HG03045 (cell line): ENCODE results near the gene B3GNT8.
A peak's percentile ranks its signal among the peaks of the same experiment; 100 is the strongest.
"Not testable (repeated sequence)": the region's sequence is repeated elsewhere in the genome, so short reads cannot be mapped to it uniquely, and the experiment has no call there.

ENCODE experiments used
- ATAC-seq: cut with Tn5 transposase; IDR thresholded peaks from one replicate; pipeline ENCODE4 v1.9.1; 2021; ENCODE audit warnings: mild to moderate bottlenecking, moderate library complexity; ENCODE audit not compliant: unreplicated experiment

Gene B3GNT8

GRCh38 chr19:41397086-41398049, 29.8 kb downstream of the B3GNT8 start, which contains the start of the genes BCKDHA and EXOSC5:
TSS of gene BCKDHA (plus strand) at chr19:41397818. CDS start at chr19:41397828, 10 bp downstream.
TSS of gene EXOSC5 (minus strand) at chr19:41397359. CDS start at chr19:41397328, 31 bp downstream.
- peak; percentile 89 for ATAC-seq

- no peak for ATAC-seq
Observed at GRCh38 chr19:41395355-41395754, 31.8 kb downstream of the B3GNT8 start.

GRCh38 chr19:41392775-41393174, 34.4 kb downstream of the B3GNT8 start:
- ATAC-seq = no peak

- ATAC-seq = no peak
Observed at GRCh38 chr19:41391618-41392017, 35.6 kb downstream of the B3GNT8 start.

- no peak for ATAC-seq
Observed at GRCh38 chr19:41386442-41386841, 40.7 kb downstream of the B3GNT8 start.

- no peak for ATAC-seq
Observed at GRCh38 chr19:41384351-41384750, 42.8 kb downstream of the B3GNT8 start.

- not testable (repeated sequence) for ATAC-seq
Observed at GRCh38 chr19:41381536-41381935, 45.6 kb downstream of the B3GNT8 start.

GRCh38 chr19:41377977-41378709, 49.0 kb downstream of the B3GNT8 start:
- ATAC-seq = peak; percentile 61

- ATAC-seq = no peak
Observed at GRCh38 chr19:41376998-41377365, 50.2 kb downstream of the B3GNT8 start.

GRCh38 chr19:41376241-41376997, 50.8 kb downstream of the B3GNT8 start, which contains the start of gene TMEM91:
TSS of gene TMEM91 (plus strand) at chr19:41376533. CDS start at chr19:41378310, 1,777 bp downstream.
- ATAC-seq = no peak
